Omental fat pad (tissue), 4 donors: ENCODE measurements around the gene GPR158. TPM values are rescaled to one million over a fixed set of nuclear protein-coding genes. Genes with fewer than 3 reads are reported as not detected.

Experiments used
- ATAC-seq: fragments of 150-250 bp; one replicate; pipeline ENCODE4 v1.9.1; 2016; ENCODE audit warnings: mild to moderate bottlenecking, moderate library complexity; ENCODE audit not compliant: low FRiP score
- DNase-seq: peaks from one replicate; pipeline ENCODE4 v3.0.0-alpha.2; 2019; ENCODE audit warnings: low spot score
- CTCF ChIP-seq, 3 donors: fragments of 450-650 bp; IDR thresholded peaks; one replicate each; pipeline ENCODE4 v1.5.1; 2016 to 2017; ENCODE audit warnings: antibody characterized with exemption in 3 of 3, mild to moderate bottlenecking in 3 of 3, moderate library complexity in 2 of 3
- total RNA-seq, 4 donors: library from RNA; depleted of rRNA; stranded (reverse); fragments of >200 nt; gene quantifications; one replicate each; pipeline ENCODE4 v1.1.0, GENCODE V29; 2016

The GPR158 gene
- total RNA-seq, 4 donors from 2014 or later, result 0.19 to 0.48 (median 0.32) TPM; not detected in 1

GRCh38 chr10:25531457-25532061, 356.8 kb downstream of the GPR158 start:
- DNase-seq, result no peak
- no peak for TF ChIP-seq CTCF (IDR thresholded peaks at IDR 0.05)
- ATAC-seq, result no peak

- DNase-seq (no peak), ATAC-seq (no peak)
- no peak for TF ChIP-seq CTCF (IDR thresholded peaks at IDR 0.05)
Observed at GRCh38 chr10:25532213-25532612, 357.4 kb downstream of the GPR158 start.

GRCh38 chr10:25536027-25536426, 361.2 kb downstream of the GPR158 start:
- DNase-seq (no peak), ATAC-seq (no peak)
- no peak for TF ChIP-seq CTCF (IDR thresholded peaks at IDR 0.05)

GRCh38 chr10:25547382-25547781, 372.6 kb downstream of the GPR158 start:
- DNase-seq, result no peak
- ATAC-seq, result no peak
- TF ChIP-seq CTCF (IDR thresholded peaks at IDR 0.05), result no peak

- no peak for TF ChIP-seq CTCF (IDR thresholded peaks at IDR 0.05)
- DNase-seq (no peak), ATAC-seq (no peak)
Observed at GRCh38 chr10:25552283-25552919, 377.6 kb downstream of the GPR158 start.

GRCh38 chr10:25555865-25556264, 381.1 kb downstream of the GPR158 start:
- ATAC-seq, result no peak
- no peak for DNase-seq
- TF ChIP-seq CTCF (IDR thresholded peaks at IDR 0.05), result no peak

GRCh38 chr10:25556457-25556856, 381.7 kb downstream of the GPR158 start:
- no peak for TF ChIP-seq CTCF (IDR thresholded peaks at IDR 0.05)
- DNase-seq, result no peak
- ATAC-seq, result peak; percentile 77
